Hematopoietic multipotent progenitor cell treated with erythropoietin and hydrocortisone succinate and interleukin-3 and kit ligand, for 6 days (in vitro differentiated cells): Measurements from ENCODE around the gene TRIOBP.
"Not testable (repeated sequence)": the region's sequence is repeated elsewhere in the genome, so short reads cannot be mapped to it uniquely, and the experiment has no call there.

Experiments
- DNase-seq: peaks from one replicate; pipeline ENCODE4 v3.0.0-alpha.2; 2015

The TRIOBP gene

DNA sequence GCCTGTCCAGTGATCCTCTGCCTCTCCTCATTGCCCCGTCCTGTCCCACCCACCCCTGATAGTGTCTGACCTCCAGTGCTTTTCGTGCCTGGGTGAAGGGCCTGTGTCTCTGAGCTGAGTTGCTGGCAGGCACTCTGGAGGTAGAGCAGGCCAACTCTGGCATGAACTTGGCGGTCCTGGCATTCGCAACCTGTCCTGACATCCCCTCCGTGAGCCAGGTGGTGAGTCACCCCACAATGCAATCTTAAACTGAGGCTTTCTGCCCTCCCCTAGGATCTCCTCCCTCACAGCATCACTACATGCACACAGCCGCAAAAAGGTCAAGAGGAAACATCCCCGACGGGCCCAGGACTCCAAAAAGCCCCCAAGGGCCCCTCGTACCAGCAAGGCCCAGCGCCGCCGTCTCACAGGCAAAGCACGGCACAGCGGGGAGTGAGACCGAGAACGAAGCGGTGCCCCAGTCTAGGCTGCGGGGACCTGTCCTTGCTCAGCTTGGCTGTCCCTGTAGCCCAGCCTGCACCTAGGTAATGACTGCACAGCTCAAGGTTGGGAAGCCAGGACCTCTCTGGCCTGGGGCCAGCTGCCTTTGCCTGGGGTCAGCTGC, 5.8 kb upstream of the TRIOBP start:
- DNase-seq: no peak

DNA sequence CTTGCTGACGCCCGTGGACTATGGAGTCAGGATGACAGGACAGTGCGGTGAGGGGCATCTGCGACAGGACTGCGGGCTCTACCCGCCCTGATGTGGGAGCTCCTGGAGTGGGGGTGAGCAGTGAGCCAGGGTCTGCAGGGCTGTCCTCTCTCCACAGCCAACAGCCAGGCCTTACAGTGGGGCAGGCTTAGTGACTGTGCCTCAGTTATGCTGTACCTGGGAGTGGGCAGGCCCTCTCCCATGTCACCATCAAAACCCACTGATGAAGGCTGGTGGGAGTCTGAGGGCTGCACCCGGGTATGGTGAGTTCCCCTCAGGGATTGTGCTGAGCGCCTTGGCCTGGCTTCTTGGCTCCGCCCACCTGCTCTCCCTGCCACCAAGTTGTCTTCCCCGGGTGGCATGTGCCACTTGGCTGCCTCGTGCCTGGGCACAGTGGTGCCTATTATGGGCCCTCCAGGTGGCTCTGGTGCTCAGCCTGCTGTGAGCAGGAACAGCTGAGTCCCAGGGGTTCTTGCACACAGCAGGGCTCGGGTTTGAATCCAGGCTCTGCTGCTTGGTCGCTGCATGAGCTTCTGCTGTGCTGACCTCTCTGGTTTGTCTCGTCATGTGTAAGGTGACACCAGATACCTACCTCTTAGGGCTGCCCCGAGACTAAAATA, 4.1 kb upstream of the TRIOBP start:
- DNase-seq: no peak

DNA sequence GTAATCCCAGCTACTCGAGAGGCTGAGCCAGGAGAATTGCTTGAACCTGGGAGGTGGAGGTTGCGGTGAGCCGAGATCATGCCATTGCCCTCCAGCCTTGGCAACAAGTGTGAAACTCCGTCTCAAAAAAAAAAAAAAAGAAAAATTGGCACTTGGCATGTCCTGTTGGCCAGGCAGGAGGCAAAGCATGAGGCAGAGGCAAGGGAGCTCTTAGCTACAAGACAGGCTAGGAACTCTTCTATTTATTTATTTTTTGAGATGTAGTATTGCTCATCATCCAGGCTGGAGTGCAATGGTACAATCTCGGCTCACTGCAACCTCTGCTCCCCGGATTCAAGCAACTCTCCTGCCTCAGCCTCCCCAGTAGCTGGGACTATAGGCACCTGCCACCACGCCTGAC, 2.7 kb upstream of the TRIOBP start:
- not testable (repeated sequence) for DNase-seq

DNA sequence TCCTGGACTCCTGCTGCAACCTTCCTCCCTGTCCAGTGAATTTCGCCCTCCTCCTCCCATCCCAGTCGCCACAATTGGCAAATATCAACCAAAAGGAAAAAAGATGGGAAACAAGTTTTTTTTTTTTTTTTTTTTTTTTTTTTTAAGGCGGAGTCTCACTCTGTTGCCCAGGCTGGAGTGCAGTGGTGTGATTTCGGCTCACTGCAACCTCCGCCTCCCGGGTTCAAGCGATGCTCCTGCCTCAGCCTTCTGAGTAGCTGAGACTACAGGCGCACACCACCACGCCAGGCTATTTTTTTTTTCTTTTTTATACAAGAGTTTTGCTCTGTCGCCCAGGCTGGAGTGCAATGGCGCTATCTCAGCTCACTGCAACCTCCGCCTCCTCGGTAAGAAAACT, 590 bp upstream of the TRIOBP start:
- not testable (repeated sequence) for DNase-seq

DNA sequence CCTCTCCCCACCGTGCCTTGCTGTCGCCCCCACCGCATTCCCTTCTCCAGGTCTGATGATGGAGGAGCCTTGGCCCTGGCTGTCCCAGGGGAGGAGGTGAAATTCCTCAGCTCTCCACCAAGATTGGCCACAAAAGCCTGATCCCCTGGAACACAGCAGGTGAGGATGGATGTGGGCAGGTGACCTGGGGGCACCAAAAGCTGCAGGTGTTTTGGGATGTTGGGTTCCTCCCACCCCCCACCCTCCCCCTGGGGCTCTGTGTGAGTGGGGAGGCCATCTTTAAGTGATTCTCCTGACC, 639 bp downstream of the TRIOBP start:
- DNase-seq: no peak

DNA sequence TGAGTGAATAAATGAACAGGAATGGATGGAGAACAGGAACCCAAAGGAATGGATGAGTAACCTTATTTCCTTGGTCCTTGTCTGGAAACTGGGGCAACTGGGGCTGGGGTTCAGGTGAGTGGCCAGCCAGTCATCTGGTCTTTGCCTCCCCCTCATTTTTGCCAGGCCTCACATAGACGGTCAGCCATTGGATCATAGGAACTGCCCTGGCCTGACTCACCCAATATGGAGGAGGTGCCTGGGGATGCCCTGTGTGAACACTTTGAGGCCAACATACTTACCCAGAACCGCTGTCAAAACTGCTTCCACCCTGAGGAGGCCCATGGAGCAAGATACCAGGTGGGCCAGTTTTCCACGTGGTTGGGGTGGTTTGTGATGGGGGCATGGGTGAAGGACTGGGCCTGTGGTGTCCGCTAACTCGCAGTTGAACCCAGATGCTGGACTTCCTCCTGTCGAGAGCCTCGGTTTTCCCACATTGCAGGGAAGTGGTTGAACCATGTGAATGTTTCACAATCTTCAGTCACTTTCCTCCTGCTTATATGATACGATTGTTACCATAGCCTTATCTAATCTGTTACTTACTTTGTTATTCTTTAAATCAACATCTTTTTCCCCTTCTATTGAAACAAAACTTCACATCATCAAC, 4.4 kb downstream of the TRIOBP start:
- DNase-seq: peak; percentile 63

DNA sequence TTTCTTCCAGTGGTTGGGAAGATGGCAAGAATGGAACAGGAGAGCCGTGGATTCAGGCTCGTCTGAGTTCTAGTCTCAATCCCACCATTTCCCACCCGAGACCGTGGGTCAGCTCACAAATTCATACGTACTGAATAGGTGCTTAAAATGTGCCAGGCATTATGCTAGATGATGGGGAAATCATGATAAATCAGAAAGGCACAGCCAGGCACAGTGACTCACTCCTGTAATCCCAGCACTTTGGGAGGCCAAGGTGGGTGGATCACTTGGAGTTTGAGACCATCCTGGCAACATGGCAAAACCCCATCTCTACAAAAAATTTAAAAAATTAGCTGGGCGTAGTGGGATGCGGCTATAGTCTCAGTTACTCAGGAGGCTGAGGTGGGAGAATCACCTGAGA, 7.1 kb downstream of the TRIOBP start:
- DNase-seq: no peak

DNA sequence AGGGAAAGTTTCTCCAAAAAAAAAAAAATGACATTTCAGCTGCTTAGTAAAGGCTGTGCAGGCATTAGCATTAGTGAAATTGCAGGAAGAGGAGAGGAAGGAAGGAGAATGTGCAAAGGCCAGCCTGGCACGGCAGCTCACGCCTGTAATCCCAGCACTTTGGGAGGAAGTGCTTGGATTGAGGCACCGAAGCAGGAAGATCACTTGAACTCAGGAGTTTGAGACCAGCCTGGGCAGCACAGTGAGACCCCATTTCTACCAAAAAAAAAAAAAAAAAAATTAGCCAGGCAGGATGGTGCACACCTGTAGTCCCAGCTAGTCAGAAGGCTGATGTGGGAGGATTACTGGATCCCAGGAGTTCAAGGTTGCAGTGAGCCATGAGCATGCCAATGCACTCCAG, 7.8 kb downstream of the TRIOBP start:
- DNase-seq: no peak

DNA sequence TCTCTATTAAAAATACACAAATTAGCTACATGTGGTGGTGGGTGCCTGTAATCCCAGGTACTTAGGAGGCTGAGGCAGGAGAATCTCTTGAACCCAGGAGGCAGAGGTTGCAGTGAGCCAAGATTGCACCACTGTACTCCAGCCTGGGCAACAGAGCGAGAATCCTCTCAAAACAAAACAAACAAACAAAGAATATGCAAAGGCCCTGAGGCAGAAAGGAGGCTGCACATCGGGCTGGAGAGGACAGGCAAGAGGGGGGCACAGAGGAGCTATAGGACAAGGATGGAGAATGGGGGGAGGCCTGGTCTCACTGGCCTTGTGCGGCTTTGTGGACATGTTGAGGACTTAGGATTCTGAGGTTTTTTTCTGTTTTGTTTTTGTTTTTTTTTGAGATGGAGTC, 8.4 kb downstream of the TRIOBP start:
- DNase-seq: no peak

DNA sequence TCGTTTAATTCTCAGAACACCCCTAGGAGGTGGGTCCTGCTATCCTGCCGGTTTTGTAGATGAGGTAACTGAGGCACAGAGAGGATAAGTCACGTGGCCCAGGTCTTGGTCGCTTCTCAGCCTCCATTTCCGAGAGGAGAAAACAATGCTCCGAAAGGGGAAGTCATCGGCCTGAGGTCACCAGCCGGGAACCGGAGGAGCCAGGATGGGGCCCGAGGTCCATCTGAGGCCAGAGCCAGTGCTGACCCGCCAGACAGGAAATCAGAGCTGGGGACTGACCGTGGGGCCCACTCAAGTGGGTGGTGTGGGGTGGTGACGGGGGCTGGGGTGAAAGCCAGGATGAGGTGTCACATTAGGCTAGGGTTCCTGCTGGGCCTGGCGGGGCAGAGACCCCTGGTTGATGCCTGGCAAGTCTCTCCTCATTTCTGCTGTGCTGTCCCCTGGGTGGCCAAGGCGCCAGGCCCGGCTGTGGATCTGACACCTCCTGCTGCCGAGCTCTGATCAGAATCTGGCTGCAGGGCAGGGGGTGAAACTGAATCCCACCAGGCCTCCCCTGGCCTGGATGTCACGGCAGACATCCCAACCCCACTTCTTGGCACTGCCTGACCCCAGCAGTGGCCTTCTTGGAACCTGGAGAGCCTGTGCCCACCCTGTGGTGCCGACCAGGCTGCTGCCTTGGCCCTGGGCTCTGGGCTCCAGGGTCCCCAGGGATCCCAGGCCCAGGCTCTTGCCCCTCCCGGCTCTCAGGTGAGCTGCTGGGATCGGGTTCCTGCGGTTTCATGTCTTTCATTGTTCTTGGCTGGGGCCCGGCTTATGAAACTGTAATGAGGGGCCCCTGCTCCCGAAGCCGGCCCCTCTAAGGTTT, 12.0 kb downstream of the TRIOBP start:
- DNase-seq: no peak

DNA sequence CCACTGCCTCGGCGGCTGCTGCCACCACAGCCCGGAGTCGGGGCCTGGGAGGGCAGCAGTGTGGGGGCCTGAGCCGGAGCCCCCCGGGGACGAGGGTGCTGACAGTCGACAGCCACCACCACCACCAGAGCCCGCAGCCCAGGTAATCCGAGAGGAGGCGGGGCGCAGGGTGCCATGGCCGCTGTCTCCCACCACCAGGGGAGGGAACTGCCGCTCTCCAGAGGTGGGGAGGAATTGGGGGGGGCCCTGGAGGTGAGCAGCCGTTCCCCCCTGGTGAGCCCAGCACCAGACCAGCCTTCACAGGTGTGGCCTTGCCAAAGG, 12.6 kb downstream of the TRIOBP start:
- no peak for DNase-seq

DNA sequence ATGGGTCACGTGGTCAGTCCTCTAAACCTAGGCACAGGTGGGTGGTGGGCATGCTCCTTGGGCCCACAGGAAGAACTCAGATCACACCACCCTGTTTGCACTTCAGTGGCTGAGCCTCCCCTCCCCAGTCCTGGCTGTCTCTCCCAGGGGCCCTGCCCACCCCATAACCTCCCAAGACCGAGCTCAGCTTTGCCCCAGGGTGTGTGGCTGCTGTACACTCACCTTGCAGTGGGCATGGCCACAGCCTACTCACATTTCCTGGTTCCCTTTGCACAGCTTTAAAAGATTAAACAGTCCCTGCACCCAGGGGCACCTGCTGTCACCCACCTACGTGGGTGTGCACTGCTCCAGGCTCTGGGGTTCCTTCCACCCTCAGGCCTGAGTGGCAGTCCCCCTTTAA, 13.8 kb downstream of the TRIOBP start:
- no peak for DNase-seq

DNA sequence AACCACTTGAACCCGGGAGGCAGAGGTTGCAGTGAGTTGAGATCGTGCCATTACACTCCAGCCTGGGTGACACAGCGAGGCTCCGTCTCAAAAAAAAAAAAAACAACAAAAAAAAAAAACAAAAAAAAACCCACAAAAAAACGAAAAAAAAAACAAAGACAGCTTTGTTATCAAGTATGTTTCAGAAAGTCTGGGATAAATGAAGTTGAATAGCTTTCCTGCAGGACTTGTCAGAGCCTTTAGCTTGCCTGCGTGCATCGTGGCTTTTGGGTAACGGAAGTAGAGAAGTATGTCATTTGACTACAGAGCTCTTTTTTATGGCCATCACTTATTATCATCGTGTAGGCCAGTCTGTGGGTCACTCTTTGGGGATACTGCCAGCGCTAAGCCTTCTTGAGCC, 14.6 kb downstream of the TRIOBP start:
- DNase-seq: no peak

DNA sequence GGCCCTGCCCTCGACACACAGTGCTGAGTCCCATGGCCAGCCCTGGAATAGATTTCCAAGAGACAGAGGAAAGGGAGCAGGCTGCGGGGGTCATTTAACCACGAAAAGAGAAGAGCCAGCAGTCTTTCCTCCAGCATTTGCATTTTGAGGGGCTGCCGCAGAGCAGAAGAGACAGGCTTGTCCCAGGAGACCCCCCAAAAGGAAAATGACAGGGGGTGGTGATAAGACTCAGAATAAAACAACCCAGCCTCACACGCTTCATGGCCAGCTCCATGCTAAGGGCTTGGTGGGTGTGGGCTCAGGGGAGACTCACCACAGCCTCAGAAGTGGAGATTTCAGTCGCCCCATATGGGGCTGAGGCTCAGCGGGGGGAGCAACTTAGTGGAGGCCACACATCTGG, 16.9 kb downstream of the TRIOBP start:
- DNase-seq: no peak

DNA sequence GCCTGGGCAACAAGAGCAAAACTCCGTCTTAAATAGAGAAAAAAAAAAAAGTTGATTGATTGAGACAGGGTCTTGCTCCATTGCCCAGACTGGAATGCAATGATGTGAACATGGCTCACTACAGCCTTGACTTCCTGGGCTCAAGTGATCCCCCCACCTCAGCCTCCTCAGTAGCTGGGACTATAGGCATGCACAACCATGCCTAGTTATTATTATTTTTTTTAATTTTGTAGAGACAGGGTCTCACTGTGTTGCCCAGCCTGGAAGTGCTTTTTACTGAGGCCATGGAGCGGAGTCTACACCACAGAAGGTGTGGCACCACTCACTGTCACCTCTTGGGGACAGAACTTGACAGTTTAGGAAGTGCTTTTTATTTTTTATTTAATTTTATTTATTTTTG, 17.8 kb downstream of the TRIOBP start:
- no peak for DNase-seq

DNA sequence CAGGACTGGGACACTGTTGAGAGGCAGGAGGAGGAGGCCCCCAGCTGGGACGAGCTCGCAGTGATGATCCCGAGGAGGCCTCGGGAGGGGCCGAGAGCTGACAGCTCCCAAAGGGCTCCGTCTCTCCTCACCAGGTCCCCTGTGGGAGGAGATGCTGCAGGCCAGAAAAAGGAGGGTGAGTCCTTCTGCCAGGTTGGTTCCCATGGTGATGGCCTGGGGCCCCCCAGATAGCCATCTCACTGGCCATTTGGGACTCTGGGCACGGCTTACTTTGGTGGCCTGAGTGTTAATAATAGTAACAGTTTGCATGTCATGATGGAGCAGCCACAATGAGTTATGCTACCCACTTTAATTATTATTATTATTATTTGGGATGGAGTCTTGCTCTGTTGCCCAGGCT, 18.9 kb downstream of the TRIOBP start:
- no peak for DNase-seq

DNA sequence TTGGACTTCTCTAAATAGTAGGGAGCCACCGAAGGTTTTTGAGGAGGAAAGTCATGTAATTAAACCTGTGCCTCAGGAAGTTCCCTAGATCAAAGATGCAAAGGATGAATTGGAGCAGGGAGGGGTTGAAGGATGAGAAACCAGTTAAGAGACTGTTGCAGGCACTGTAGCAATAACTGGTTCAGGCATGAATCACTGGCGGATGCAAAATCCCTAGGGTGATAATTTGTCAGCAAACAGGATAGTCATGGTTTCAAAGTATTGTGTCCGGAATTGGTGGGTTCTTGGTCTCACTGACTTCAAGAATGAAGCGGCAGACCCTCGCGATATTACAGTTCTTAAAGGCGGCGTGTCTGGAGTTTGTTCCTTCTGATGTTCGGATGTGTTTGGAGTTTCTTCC, 19.9 kb downstream of the TRIOBP start:
- no peak for DNase-seq

DNA sequence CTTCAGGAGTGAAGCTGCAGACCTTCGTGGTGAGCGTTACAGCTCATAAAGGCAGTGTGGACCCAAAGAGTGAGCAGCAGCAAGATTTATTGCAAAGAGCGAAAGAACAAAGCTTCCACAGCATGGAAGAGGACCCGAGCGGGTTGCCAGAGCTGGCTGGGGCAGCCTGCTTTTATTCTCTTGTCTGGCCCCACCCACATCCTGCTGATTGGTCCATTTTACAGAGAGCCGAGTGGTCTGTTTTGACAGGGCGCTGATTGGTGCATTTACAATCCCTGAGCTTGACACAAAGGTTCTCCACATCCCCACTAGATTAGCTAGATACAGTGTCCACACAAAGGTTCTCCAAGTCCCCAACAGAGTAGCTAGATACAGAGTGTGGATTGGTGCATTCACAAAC, 20.4 kb downstream of the TRIOBP start:
- not testable (repeated sequence) for DNase-seq

DNA sequence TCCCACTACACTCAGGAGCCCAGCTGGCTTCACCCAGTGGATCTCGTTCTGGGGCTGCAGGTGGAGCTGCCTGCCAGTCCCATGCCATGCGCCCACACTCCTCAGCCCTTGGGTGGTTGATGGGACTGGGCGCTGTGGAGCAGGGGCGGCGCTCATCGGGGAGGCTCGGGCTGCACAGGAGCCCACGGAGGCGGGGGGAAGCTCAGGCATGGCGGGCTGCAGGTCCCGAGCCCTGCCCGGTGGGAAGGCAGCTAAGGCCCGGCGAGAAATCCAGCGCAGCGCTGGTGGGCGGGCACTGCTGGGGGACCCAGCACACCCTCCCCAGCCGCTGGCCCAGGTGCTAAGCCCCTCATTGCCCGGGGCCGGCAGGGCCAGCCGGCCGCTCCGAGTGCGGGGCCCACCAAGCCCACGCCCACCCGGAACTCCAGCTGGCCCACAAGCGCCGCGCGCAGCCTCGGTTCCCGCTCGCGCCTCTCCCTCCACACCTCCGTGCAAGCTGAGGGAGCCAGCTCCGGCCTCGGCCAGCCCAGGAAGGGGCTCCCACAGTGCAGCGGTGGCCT, 21.0 kb downstream of the TRIOBP start:
- not testable (repeated sequence) for DNase-seq

DNA sequence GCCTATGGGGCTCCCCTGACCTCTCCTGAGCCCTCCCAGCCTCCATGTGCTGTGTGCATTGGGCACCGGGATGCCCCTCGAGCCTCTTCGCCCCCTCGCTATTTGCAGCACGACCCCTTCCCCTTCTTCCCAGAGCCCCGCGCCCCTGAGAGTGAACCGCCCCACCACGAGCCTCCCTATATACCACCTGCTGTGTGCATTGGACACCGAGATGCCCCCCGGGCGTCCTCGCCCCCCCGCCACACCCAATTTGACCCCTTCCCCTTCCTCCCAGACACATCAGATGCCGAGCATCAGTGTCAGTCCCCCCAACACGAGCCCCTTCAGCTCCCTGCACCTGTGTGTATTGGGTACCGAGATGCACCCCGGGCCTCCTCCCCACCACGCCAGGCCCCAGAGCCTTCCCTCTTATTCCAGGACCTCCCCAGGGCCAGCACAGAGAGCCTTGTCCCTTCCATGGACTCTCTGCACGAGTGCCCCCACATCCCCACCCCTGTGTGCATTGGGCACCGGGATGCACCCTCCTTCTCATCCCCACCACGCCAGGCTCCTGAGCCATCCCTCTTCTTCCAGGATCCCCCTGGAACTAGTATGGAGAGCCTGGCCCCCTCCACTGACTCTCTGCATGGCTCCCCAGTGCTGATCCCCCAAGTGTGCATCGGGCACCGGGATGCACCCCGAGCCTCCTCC, 28.8 kb downstream of the TRIOBP start:
- DNase-seq: no peak

DNA sequence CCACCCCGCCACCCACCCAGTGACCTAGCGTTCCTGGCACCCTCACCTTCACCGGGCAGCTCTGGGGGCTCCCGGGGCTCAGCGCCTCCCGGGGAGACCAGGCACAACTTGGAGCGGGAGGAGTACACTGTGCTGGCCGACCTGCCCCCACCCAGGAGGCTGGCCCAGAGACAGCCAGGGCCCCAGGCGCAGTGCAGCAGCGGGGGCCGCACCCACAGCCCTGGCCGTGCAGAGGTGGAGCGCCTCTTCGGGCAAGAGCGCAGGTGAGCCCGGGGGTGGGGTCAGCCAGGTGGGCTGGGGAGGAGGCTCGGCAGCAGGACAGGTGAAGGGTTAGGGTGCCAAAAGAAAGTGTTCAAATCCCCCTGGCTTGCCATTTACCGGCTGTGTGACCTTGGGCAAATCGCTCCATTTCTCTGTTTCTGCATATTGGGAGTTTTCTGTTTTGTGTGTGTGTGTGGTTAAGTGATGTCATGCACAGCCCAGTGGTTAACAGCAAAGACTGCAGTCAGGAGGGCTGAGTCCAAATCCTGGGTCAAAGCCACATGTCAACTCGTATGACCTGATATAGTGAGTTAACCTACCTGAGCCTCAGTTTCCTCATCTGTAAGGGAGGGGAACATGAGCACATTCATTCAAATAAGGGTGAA, 29.5 kb downstream of the TRIOBP start:
- DNase-seq: peak; percentile 63

DNA sequence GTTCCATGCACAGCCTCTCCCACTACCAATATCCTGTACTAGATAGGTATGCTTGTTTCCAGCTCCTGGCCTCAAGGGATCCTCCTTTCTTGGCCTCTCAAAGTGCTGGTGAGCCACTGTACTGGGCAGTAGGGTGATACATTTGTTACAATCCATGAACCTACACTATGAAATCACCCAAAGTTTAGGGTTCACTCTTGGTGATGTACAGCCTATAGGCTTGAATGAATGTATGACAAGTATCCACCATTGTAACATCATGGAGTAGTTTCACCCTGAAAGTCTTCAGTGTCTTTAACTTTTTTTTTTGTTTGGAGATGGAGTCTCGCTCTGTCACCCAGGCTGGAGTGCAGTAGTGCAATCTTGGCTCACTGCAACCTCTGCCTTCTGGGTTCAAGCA, 31.8 kb downstream of the TRIOBP start:
- DNase-seq: no peak
